D721Med (cell line): ENCODE results near the gene SH2B3.

ENCODE experiments used
- DNase-seq: peaks from one replicate; pipeline ENCODE4 v3.0.0; 2011; ENCODE audit warnings: low spot score; ENCODE audit not compliant: insufficient read length
- FAIRE-seq: peaks from 2 replicates; lab custom pipeline; 2011; peaks lifted over from hg19 to GRCh38; lab: Jason Lieb, UNC
- CTCF ChIP-seq: IDR thresholded peaks from 2 replicates; pipeline ENCODE4 v1.5.1; 2012; ENCODE audit warnings: mild to moderate bottlenecking, control low read depth; ENCODE audit not compliant: insufficient read depth; ENCODE audit errors: missing control alignments

SH2B3 gene

GRCh38 chr12:111405859-111406473, at the start of gene SH2B3:
Gene SH2B3 (plus strand): TSS chr12:111405923. CDS start chr12:111418146, 12,223 bp downstream.
- no peak for DNase-seq
- TF ChIP-seq CTCF, result no peak
- no peak for FAIRE-seq

- no peak for FAIRE-seq
- no peak for TF ChIP-seq CTCF
- DNase-seq, result no peak
These were observed 46.4 kb upstream of the SH2B3 start for GRCh38 chr12:111359231-111359913.

- TF ChIP-seq CTCF, result no peak
- FAIRE-seq, result no peak
These were observed 45.8 kb upstream of the SH2B3 start for GRCh38 chr12:111359914-111360276.

GRCh38 chr12:111360325-111360930, 45.3 kb upstream of the SH2B3 start:
- TF ChIP-seq CTCF, result no peak
- no peak for FAIRE-seq
- DNase-seq, result no peak

More at GRCh38 chr12:111359914-111360276, 45.8 kb upstream of the SH2B3 start:
- no peak for DNase-seq

GRCh38 chr12:111361073-111361716, 44.5 kb upstream of the SH2B3 start:
- TF ChIP-seq CTCF, result no peak
- FAIRE-seq (no peak), DNase-seq (no peak)

- DNase-seq, result no peak
- TF ChIP-seq CTCF, result no peak
- FAIRE-seq, result no peak
These were observed 43.8 kb upstream of the SH2B3 start for GRCh38 chr12:111361717-111362576.
